ENCODE results near the gene TMEM253. TPM values are rescaled to one million over a fixed set of nuclear protein-coding genes. Genes with fewer than 3 reads are reported as not detected.

TMEM253 gene
- total and polyA plus RNA-seq, 4 donors: 0.14 to 0.25 (median 0.19) TPM; not detected in 1

- TF ChIP-seq ZBTB33 (IDR thresholded peaks at IDR 0.05) (no peak), FOXA1 (IDR thresholded peaks at IDR 0.05) (no peak), HNF4G (IDR thresholded peaks at IDR 0.05) (no peak), GABPA (IDR thresholded peaks at IDR 0.05 in 1 of 2, conservative IDR thresholded peaks at IDR 0.05 in 1 of 2) (no peak), EGR1 (IDR thresholded peaks at IDR 0.05; ENCODE audit: low read depth in 2 of 2) (no peak), ATF3 (IDR thresholded peaks at IDR 0.05) (no peak), JUND (IDR thresholded peaks at IDR 0.05) (no peak)
These were observed 41.5 kb downstream of the TMEM253 start (continued) for GRCh38 chr14:21142357-21142756.

GRCh38 chr14:21145437-21145836 is 44.6 kb downstream of the TMEM253 start:
- H3K27ac ChIP-seq (ENCODE audit: low read depth in 1 of 2, low read length in 2 of 2): no peak overlapping the region
- H3K4me3 ChIP-seq (ENCODE audit: low read depth in 1 of 3, low read length in 3 of 3): no peak overlapping the region
- peaks cover 0 to 5% (median under 1%) of the 10 kb centered on the region in 4 donors for H3K9me3 ChIP-seq (ENCODE audit: control insufficient read depth in 4 of 4, low read length in 3 of 4)
- no peaks in the 10 kb centered on the region for H3K27me3 ChIP-seq (ENCODE audit: control insufficient read depth in 4 of 4, insufficient read depth in 4 of 4, low read length in 3 of 4)
- no peak overlapping the region for H3K9ac ChIP-seq (ENCODE audit: low read depth in 1 of 2, low read length in 2 of 2)
- H3K4me1 ChIP-seq (ENCODE audit: control insufficient read depth in 4 of 4, insufficient read depth in 4 of 4, low read length in 3 of 4): no peaks in the 10 kb centered on the region
- TF ChIP-seq REST (IDR thresholded peaks at IDR 0.05) (no peak), YY1 (IDR thresholded peaks at IDR 0.05) (no peak), FOXA1 (IDR thresholded peaks at IDR 0.05) (no peak), ZBTB33 (IDR thresholded peaks at IDR 0.05) (no peak), SP1 (IDR thresholded peaks at IDR 0.05) (no peak), MAX (IDR thresholded peaks at IDR 0.05) (no peak), GABPA (IDR thresholded peaks at IDR 0.05 in 1 of 2, conservative IDR thresholded peaks at IDR 0.05 in 1 of 2) (no peak)
- no peaks in the 10 kb centered on the region for H3K36me3 ChIP-seq (ENCODE audit: control insufficient read depth in 4 of 4, insufficient read depth in 3 of 4, low read depth in 1 of 4, low read length in 3 of 4)
- no peak for DNase-seq (ENCODE audit: low spot score)

All from liver (tissue), 9 donors.